GM18499 (cell line): ENCODE data around the gene ABCA8.
"Not testable (repeated sequence)": the region's sequence is repeated elsewhere in the genome, so short reads cannot be mapped to it uniquely, and the experiment has no call there.

Experiments
- ATAC-seq: cut with Tn5 transposase; IDR thresholded peaks from one replicate; pipeline ENCODE4 v1.9.1; 2021; ENCODE audit warnings: moderate number of reproducible peaks; ENCODE audit not compliant: insufficient read depth, unreplicated experiment

ABCA8 gene, protein sequence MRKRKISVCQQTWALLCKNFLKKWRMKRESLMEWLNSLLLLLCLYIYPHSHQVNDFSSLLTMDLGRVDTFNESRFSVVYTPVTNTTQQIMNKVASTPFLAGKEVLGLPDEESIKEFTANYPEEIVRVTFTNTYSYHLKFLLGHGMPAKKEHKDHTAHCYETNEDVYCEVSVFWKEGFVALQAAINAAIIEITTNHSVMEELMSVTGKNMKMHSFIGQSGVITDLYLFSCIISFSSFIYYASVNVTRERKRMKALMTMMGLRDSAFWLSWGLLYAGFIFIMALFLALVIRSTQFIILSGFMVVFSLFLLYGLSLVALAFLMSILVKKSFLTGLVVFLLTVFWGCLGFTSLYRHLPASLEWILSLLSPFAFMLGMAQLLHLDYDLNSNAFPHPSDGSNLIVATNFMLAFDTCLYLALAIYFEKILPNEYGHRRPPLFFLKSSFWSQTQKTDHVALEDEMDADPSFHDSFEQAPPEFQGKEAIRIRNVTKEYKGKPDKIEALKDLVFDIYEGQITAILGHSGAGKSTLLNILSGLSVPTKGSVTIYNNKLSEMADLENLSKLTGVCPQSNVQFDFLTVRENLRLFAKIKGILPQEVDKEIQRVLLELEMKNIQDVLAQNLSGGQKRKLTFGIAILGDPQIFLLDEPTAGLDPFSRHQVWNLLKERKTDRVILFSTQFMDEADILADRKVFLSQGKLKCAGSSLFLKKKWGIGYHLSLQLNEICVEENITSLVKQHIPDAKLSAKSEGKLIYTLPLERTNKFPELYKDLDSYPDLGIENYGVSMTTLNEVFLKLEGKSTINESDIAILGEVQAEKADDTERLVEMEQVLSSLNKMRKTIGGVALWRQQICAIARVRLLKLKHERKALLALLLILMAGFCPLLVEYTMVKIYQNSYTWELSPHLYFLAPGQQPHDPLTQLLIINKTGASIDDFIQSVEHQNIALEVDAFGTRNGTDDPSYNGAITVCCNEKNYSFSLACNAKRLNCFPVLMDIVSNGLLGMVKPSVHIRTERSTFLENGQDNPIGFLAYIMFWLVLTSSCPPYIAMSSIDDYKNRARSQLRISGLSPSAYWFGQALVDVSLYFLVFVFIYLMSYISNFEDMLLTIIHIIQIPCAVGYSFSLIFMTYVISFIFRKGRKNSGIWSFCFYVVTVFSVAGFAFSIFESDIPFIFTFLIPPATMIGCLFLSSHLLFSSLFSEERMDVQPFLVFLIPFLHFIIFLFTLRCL (N-terminal part only)

GRCh38 chr17:68955181-68955841 is at the start of gene ABCA8:
ABCA8 (minus strand) TSS chr17:68955392; CDS start chr17:68942034, 13,358 bp downstream.
- ATAC-seq: no peak

DNA sequence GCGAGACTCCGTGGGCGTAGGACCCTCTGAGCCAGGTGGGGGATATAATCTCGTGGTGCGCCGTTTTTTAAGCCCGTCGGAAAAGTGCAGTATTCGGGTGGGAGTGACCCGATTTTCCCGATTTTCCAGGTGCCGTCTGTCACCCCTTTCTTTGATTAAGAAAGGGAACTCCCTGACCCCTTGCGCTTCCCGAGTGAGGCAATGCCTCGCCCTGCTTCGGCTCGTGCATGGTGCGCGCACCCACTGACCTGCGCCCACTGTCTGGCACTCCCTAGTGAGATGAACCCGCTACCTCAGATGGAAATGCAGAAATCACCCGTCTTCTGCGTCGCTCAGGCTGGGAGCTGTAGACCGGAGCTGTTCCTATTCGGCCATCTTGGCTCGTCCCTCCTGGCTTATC is 49.6 kb upstream of the ABCA8 start:
- ATAC-seq: not testable (repeated sequence)

DNA sequence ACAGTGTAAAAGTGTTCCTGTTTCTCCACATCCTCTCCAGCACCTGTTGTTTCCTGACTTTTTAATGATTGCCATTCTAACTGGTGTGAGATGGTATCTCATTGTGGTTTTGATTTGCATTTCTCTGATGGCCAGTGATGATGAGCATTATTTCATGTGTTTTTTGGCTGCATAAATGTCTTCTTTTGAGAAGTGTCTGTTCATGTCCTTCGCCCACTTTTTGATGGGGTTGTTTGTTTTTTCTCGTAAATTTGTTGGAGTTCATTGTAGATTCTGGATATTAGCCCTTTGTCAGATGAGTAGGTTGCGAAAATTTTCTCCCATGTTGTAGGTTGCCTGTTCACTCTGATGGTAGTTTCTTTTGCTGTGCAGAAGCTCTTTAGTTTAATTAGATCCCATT is 44.6 kb upstream of the ABCA8 start:
- ATAC-seq: not testable (repeated sequence)

DNA sequence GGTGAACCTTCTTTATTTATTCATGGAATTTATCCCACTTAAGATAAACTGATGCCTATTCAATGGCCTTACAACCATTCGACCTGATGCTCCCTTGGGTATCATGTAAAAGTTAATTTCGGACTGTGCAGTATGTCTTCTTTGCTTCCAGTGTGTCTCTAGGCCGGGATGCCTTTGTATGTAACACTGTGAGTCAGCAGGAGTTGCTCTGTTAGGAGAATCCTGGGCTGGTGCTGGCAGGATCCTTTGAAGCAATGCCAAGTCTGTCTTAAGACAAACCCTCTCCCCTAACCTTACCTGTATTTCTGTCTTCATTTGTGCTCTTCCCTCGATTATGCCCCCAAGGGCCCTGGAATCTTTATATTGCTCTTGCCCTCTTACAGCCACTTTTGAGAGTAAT is 37.9 kb upstream of the ABCA8 start:
- no peak for ATAC-seq

DNA sequence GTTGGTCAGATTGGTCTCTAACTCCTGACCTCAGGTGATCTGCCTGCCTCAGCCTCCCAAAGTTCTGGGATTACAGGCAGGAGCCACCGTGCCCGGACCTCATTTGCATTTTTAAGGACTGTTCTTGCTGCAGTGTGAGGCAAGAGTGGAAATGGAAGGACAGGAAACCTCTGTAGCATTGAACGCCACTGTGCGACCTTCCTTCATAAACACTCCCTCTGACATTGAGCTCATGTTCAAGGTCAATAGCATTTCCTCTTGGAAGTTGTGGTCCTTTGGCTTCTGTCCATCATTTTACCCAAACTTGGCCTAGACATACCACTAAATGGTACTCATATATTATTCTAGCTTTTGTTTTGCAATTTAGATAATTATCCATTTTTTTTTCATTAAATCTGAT is 32.8 kb upstream of the ABCA8 start:
- ATAC-seq: no peak

DNA sequence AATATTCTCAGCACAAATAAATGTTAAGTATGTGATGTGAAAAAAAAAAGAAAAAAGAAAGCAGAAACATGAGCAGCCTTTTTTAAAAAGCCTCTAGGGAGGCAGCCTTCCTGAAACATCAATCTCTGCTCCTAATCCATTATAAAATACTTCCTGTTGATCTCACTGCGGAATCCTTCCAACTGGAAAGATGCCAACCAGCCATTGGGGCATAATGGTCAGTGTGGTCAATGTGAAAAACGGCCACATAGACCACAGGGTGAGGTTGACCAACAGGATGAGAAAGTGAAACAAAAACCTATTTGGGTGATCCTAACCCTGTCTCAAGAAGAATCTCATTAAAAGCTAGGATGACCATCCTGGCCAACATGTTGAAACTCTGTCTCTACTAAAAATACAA is 26.1 kb upstream of the ABCA8 start:
- ATAC-seq: no peak

- no peak for ATAC-seq
These were observed 18.1 kb upstream of the ABCA8 start for GRCh38 chr17:68973098-68973846.

DNA sequence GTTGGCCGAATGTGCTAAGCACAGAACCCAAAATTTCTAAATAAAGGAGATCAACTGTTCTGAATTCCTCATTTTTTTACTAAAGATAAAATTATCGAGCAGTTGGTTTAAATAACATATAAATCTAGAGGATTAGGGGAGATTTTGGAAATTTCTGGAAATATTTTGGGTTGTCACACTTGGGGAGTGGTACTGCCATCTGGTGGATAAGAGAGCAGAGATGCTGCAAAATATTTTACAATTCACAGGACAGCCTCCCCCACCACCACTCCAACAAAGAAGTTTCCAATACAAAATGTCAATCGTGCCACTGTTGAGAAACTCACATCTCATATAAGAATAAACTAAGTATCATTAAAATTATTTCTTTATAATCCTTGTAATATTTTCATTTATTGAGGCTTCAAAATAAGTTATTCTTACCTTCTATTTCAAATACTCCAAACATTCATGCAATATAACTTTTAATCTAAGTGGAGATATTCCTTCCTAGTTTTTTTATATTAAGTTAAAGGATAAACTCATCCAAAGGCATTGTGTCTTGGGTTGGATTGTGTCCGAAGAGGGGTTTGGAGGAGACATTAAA is 17.0 kb upstream of the ABCA8 start:
- no peak for ATAC-seq

GRCh38 chr17:68969101-68969500 is 13.9 kb upstream of the ABCA8 start:
- no peak for ATAC-seq

DNA sequence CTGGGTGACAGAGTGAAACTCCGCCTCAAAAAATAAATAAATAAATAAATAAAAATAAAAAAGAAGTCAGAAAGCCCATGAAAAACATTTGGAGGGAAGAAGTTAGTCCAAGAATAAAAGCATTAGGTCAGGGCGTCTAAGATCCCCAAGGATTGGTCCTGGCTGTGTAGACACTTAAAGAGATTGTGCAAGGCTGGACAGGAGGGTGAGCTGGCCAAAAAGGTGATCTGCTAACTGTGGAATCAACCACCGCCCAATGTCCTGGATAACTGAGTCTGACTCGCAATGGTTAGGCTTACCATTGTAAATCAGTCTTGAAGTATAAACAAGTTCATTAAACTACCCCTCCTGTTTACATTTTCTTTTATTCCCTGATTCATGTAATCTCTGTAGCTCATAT is 8.8 kb upstream of the ABCA8 start:
- ATAC-seq: no peak

GRCh38 chr17:68961214-68961882 is 6.2 kb upstream of the ABCA8 start:
- no peak for ATAC-seq

DNA sequence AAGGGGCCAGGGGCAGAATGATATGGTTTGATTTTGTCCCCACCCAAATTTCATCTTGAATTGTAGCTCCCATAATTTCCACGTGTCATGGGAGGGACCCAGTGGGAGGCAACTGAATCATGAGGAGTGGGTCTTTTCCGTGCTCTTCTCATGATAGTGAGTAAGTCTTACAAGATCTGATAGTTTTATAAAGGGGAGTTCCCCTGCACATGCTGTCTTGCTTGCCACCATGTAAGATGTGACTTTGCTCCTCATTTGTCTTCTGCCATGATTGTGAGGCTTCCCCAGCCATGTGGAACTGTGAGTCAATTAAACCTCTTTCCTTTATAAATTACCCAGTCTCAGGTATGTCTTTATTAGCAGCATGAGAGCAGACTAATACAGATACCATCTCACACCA is 3.9 kb upstream of the ABCA8 start:
- ATAC-seq: not testable (repeated sequence)

DNA sequence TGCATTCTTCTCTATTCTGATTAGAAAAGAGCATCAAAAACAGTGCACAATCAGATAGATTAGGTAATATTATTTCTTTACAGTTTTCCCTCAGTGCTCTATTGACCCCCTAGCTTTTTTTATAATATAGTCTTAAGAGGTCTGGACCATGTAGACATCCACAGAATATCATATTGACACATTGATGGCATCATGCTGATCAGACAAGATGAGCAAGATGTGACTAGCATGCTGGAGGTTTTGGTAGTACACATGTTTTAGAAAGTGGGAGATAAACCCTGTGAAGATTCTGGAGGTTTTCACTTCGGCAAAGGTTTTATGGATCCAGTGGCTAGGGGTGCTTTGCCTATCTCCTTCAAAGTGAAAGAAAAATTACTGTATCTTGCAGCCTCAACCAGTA is 2.8 kb upstream of the ABCA8 start:
- no peak for ATAC-seq

- ATAC-seq: no peak
These were observed 871 bp downstream of the ABCA8 start for GRCh38 chr17:68954146-68954896.

DNA sequence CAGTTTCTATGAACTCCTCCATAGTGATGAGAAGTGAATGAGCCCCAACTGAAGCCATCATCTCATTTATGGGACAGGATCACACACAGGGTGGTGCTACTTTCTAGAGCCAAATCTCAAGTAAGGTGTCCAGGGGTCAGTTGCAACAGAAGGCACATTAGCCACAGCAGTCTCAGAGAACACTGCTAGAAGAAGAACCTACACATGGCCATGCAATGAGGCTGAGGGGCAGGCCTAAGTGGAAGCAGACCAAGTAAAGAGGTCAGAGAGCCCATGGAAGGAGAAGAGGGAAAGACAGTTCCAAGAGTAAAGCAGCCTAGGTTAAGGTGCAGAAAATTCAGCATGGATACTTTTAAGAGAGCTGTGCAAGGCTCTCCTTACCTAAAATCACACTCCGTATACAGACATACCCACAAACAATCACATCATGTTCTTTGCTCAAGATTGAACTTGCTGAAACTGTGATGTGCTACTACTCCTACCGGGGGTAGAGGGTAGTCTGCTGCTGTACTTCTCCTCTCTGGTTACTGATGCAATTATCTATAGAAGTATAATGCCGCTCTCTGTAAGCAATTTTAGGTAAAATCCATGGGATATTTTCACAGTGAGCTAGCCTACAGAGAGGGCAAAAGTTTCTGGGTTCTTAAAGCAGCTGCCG is 1.7 kb downstream of the ABCA8 start:
- no peak for ATAC-seq

GRCh38 chr17:68950725-68951124 is 4.5 kb downstream of the ABCA8 start:
- no peak for ATAC-seq

GRCh38 chr17:68947868-68948267 is 7.3 kb downstream of the ABCA8 start:
- ATAC-seq: not testable (repeated sequence)
